ENCODE measurements around the gene DENND5B. TPM values are rescaled to one million over a fixed set of nuclear protein-coding genes. Genes with fewer than 3 reads are reported as not detected.
"Not testable (repeated sequence)": the region's sequence is repeated elsewhere in the genome, so short reads cannot be mapped to it uniquely, and the experiment has no call there.

Gene DENND5B
- total RNA-seq, 2 donors from 2014 or later = 0.10 to 0.18 TPM

- no peak for DNase-seq (ENCODE audit: low spot score in 2 of 2)
- ATAC-seq = no peak
- Mint-ChIP-seq H3K9me3 (no peaks in the 10 kb centered on the region), H3K36me3 (no peaks in the 10 kb centered on the region), H3K27ac (no peak overlapping the region)
Measured at GRCh38 chr12:31525496-31526157, 65.3 kb downstream of the DENND5B start.

- peak in 1 of 2 donors; percentile 50 for ATAC-seq
- no peak overlapping the region for H3K27ac Mint-ChIP-seq
- H3K36me3 Mint-ChIP-seq = no peaks in the 10 kb centered on the region
- DNase-seq (ENCODE audit: low spot score in 2 of 2) = no peak
- no peaks in the 10 kb centered on the region for H3K9me3 Mint-ChIP-seq
Measured at GRCh38 chr12:31524791-31525495, 66.0 kb downstream of the DENND5B start.

GRCh38 chr12:31523306-31523705 lies 67.6 kb downstream of the DENND5B start:
- Mint-ChIP-seq H3K36me3 (no peaks in the 10 kb centered on the region), H3K27ac (no peak overlapping the region), H3K9me3 (no peaks in the 10 kb centered on the region)
- DNase-seq (ENCODE audit: low spot score in 2 of 2) (no peak), ATAC-seq (no peak)

GRCh38 chr12:31522607-31523006 lies 68.3 kb downstream of the DENND5B start:
- ATAC-seq (no peak), DNase-seq (ENCODE audit: low spot score in 2 of 2) (no peak)
- no peaks in the 10 kb centered on the region for H3K36me3 Mint-ChIP-seq
- H3K27ac Mint-ChIP-seq = no peak overlapping the region
- H3K9me3 Mint-ChIP-seq = no peaks in the 10 kb centered on the region

- H3K9me3 Mint-ChIP-seq = no peaks in the 10 kb centered on the region
- no peak overlapping the region for H3K27ac Mint-ChIP-seq
- DNase-seq (ENCODE audit: low spot score in 2 of 2) (no peak), ATAC-seq (no peak)
- H3K36me3 Mint-ChIP-seq = no peaks in the 10 kb centered on the region
Measured at GRCh38 chr12:31521964-31522363, 69.0 kb downstream of the DENND5B start.

- DNase-seq (ENCODE audit: low spot score in 2 of 2) = no peak
- H3K27ac Mint-ChIP-seq = no peak overlapping the region
- H3K36me3 Mint-ChIP-seq = no peaks in the 10 kb centered on the region
- ATAC-seq = no peak
- no peaks in the 10 kb centered on the region for H3K9me3 Mint-ChIP-seq
Measured at GRCh38 chr12:31519511-31519910, 71.4 kb downstream of the DENND5B start.

- no peak for ATAC-seq
- H3K27ac Mint-ChIP-seq = no peak overlapping the region
- no peaks in the 10 kb centered on the region for H3K9me3 Mint-ChIP-seq
- H3K36me3 Mint-ChIP-seq = no peaks in the 10 kb centered on the region
- DNase-seq (ENCODE audit: low spot score in 2 of 2) = no peak
Measured at GRCh38 chr12:31518680-31519227, 72.2 kb downstream of the DENND5B start.

- H3K27ac Mint-ChIP-seq = no peak overlapping the region
- H3K9me3 Mint-ChIP-seq = no peaks in the 10 kb centered on the region
- no peak for DNase-seq (ENCODE audit: low spot score in 2 of 2)
- no peaks in the 10 kb centered on the region for H3K36me3 Mint-ChIP-seq
- no peak for ATAC-seq
Measured at GRCh38 chr12:31517994-31518393, 72.9 kb downstream of the DENND5B start.

- H3K9me3 Mint-ChIP-seq = no peaks in the 10 kb centered on the region
- ATAC-seq = no peak
- H3K36me3 Mint-ChIP-seq = no peaks in the 10 kb centered on the region
- no peak overlapping the region for H3K27ac Mint-ChIP-seq
- DNase-seq (ENCODE audit: low spot score in 2 of 2) = no peak
Measured at GRCh38 chr12:31516702-31517101, 74.2 kb downstream of the DENND5B start.

- ATAC-seq = no peak
Measured at GRCh38 chr12:31514912-31515311, 76.0 kb downstream of the DENND5B start.

GRCh38 chr12:31510034-31510433 lies 80.9 kb downstream of the DENND5B start:
- no peak for DNase-seq (ENCODE audit: low spot score in 2 of 2)

More at GRCh38 chr12:31514912-31515311, 76.0 kb downstream of the DENND5B start:
- no peak for DNase-seq (ENCODE audit: low spot score in 2 of 2)
- H3K36me3 Mint-ChIP-seq = no peaks in the 10 kb centered on the region
- no peaks in the 10 kb centered on the region for H3K9me3 Mint-ChIP-seq
- H3K27ac Mint-ChIP-seq = no peak overlapping the region

GRCh38 chr12:31508436-31509150 lies 82.3 kb downstream of the DENND5B start:
- no peak for ATAC-seq
- no peak for DNase-seq (ENCODE audit: low spot score in 2 of 2)
- no peaks in the 10 kb centered on the region for H3K9me3 Mint-ChIP-seq
- no peak overlapping the region for H3K27ac Mint-ChIP-seq
- no peaks in the 10 kb centered on the region for H3K36me3 Mint-ChIP-seq

More at GRCh38 chr12:31510034-31510433, 80.9 kb downstream of the DENND5B start:
- H3K36me3 Mint-ChIP-seq = no peaks in the 10 kb centered on the region
- no peak overlapping the region for H3K27ac Mint-ChIP-seq
- H3K9me3 Mint-ChIP-seq = no peaks in the 10 kb centered on the region
- no peak for ATAC-seq

- no peak overlapping the region for H3K27ac Mint-ChIP-seq
- no peaks in the 10 kb centered on the region for H3K9me3 Mint-ChIP-seq
- ATAC-seq = no peak
- DNase-seq (ENCODE audit: low spot score in 2 of 2) = no peak
- H3K36me3 Mint-ChIP-seq = no peaks in the 10 kb centered on the region
Measured at GRCh38 chr12:31507966-31508365, 83.0 kb downstream of the DENND5B start.

- Mint-ChIP-seq H3K36me3 (no peaks in the 10 kb centered on the region), H3K27ac (no peak overlapping the region), H3K9me3 (no peaks in the 10 kb centered on the region)
- no peak for ATAC-seq
- no peak for DNase-seq (ENCODE audit: low spot score in 2 of 2)
Measured at GRCh38 chr12:31506515-31507306, 84.2 kb downstream of the DENND5B start.

GRCh38 chr12:31504625-31505222 lies 86.2 kb downstream of the DENND5B start:
- Mint-ChIP-seq H3K36me3 (no peaks in the 10 kb centered on the region), H3K9me3 (no peaks in the 10 kb centered on the region), H3K27ac (no peak overlapping the region)
- DNase-seq (ENCODE audit: low spot score in 2 of 2) = no peak
- no peak for ATAC-seq

- not testable (repeated sequence) for ATAC-seq; H3K27ac Mint-ChIP-seq; H3K9me3 Mint-ChIP-seq; H3K36me3 Mint-ChIP-seq; DNase-seq (ENCODE audit: low spot score in 2 of 2)
Measured at GRCh38 chr12:31501014-31501413, 89.9 kb downstream of the DENND5B start.

Measured in activated naive CD4-positive, alpha-beta T cell treated with anti-CD3 and anti-CD28 coated beads, Interleukin-2, amount 50 U/mL, for 72 hours (primary cell).